ENCODE measurements around the gene TMEM220. TPM values are rescaled to one million over a fixed set of nuclear protein-coding genes. Genes with fewer than 3 reads are reported as not detected.

The TMEM220 gene
- total RNA-seq (2022; extraction: Qiagen RNA extraction; ENCODE audit: low read depth): 1.4 to 4.1 TPM (median 2.5 TPM) in 5 replicates

GRCh38 chr17:10729334-10730193 is at the start of gene TMEM220:
Gene TMEM220, minus strand, starts transcription at chr17:10730023. Its CDS starts 172 bp downstream, at chr17:10729851.

GRCh38 chr17:10697092-10698081 is 32.4 kb downstream of the TMEM220 start, which contains the start of the genes ADPRM and SCO1:
Gene ADPRM, plus strand, starts transcription at chr17:10697594. Its CDS starts 7,333 bp downstream, at chr17:10704927.
Gene SCO1, minus strand, starts transcription at chr17:10697533. Its CDS starts 26 bp downstream, at chr17:10697507.

Other genes starting within 250 kb of the TMEM220 start
- gene MYH1, start 211.5 kb downstream of the TMEM220 start, total RNA-seq (2022; extraction: Qiagen RNA extraction; ENCODE audit: low read depth): not detected in 5 replicates
- not detected in 5 replicates for gene MYH2, start 180.4 kb downstream of the TMEM220 start, total RNA-seq (2022; extraction: Qiagen RNA extraction; ENCODE audit: low read depth)
- 0.44 to 1.4 TPM (median 1.2 TPM) in 5 replicates for gene MYH3, start 72.7 kb downstream of the TMEM220 start, total RNA-seq (2022; extraction: Qiagen RNA extraction; ENCODE audit: low read depth)
- gene SCO1, start 32.5 kb downstream of the TMEM220 start, total RNA-seq (2022; extraction: Qiagen RNA extraction; ENCODE audit: low read depth): 50.9 to 59.5 TPM (median 58.3 TPM) in 5 replicates
- 6.3 to 8.6 TPM (median 8.3 TPM) in 5 replicates for gene ADPRM, start 32.4 kb downstream of the TMEM220 start, total RNA-seq (2022; extraction: Qiagen RNA extraction; ENCODE audit: low read depth)
- gene TMEM238L, start 74.1 kb upstream of the TMEM220 start, total RNA-seq (2022; extraction: Qiagen RNA extraction; ENCODE audit: low read depth): not detected in 5 replicates
- gene PIRT, start 108.1 kb upstream of the TMEM220 start, total RNA-seq (2022; extraction: Qiagen RNA extraction; ENCODE audit: low read depth): not detected in 5 replicates

Measured in A549 treated with ZK216348 at 1 μM for 4 hours (cell line).